HCT116 (cell line): ENCODE measurements around the gene POU6F1. TPM values are rescaled to one million over a fixed set of nuclear protein-coding genes. Genes with fewer than 3 reads are reported as not detected.

ENCODE experiments used
- ATAC-seq: fragments of 200-7000 bp; cut with Tn5 transposase; 2 replicates; pipeline ENCODE4 v1.9.1; 2020; ENCODE audit warnings: mild to moderate bottlenecking, moderate library complexity
- BruUV-seq: library from RNA; stranded (reverse); fragments of 400-500 nt; replicated peaks from 2 replicates; lab custom pipeline; 2021; lab: Mats Ljungman, UMichigan
- CTCF ChIA-PET: fragments of 300-600 bp; sonication (Branson Sonifier 250); formaldehyde crosslinking; loops from one replicate; lab custom pipeline; 2021; ENCODE audit warnings: antibody characterized with exemption; lab: Charles Lee
- POLR2A ChIA-PET: fragments of 300-600, 350-600 bp; sonication (Branson Sonifier 250); formaldehyde crosslinking; loops from one replicate; lab custom pipeline; 2021; ENCODE audit warnings: antibody characterized with exemption; lab: Charles Lee
- RAD21 ChIA-PET, 2 experiments: fragments of 300-600 bp; sonication (Branson Sonifier 250); formaldehyde crosslinking; loops; one replicate each; lab custom pipeline; 2023; ENCODE audit warnings: low total read pairs in 2 of 2; ENCODE audit not compliant: uncharacterized antibody in 2 of 2, unreplicated experiment in 2 of 2, low non-redundant PET in 1 of 2; lab: Charles Lee
- DNase-seq: peaks from one replicate; pipeline ENCODE4 v3.0.0-alpha.2; 2010; ENCODE audit warnings: low read depth, low spot score
- H2AFZ ChIP-seq: fragments of 200-600 bp; shearing (Covaris generic), sonication (generic); 2 replicates; pipeline ENCODE4 v1.6.1; 2017; ENCODE audit warnings: low read depth, mixed run types, mixed read lengths, antibody characterized with exemption, low read length; ENCODE audit not compliant: poor library complexity, severe bottlenecking
- H3K27ac ChIP-seq: 2 replicates; pipeline ENCODE4 v1.5.1; 2012; ENCODE audit warnings: low read depth, low read length
- H3K27me3 ChIP-seq: fragments of 200-600 bp; sonication (generic); 2 replicates; pipeline ENCODE4 v1.6.1; 2016; ENCODE audit warnings: mixed run types, low read length, mixed read lengths; ENCODE audit not compliant: insufficient read depth
- H3K36me3 ChIP-seq, 2 experiments: fragments of 200-500 bp in 1 of 2; fragments of 200-600 bp in 1 of 2; sonication (Bioruptor generic) in 1 of 2; sonication (generic) in 1 of 2; 2 replicates each; pipeline versions ENCODE4 v1.5.1 to v1.6.1; 2014 to 2016; ENCODE audit warnings: low read length in 2 of 2, inconsistent platforms in 1 of 2, mixed read lengths in 1 of 2, mixed run types in 1 of 2; ENCODE audit not compliant: insufficient read depth in 2 of 2, control insufficient read depth in 1 of 2
- H3K4me1 ChIP-seq, 2 experiments: fragments of 200-600 bp in 1 of 2; sonication (generic) in 1 of 2; 2 replicates each; pipeline versions ENCODE4 v1.5.1 to v1.6.1; 2012 to 2017; ENCODE audit warnings: low read length in 2 of 2, inconsistent platforms in 1 of 2, mild to moderate bottlenecking in 1 of 2, mixed read lengths in 1 of 2, mixed run types in 1 of 2, moderate library complexity in 1 of 2; ENCODE audit not compliant: insufficient read depth in 2 of 2, control insufficient read depth in 1 of 2
- H3K4me2 ChIP-seq: fragments of 200-600 bp; sonication (generic); 2 replicates; pipeline ENCODE4 v1.6.1; 2017; ENCODE audit warnings: mixed run types, low read length, mixed read lengths
- H3K4me3 ChIP-seq, 2 experiments: fragments of 200-600 bp in 1 of 2; sonication (generic) in 1 of 2; replicated peaks in 1 of 2; 2 replicates each; pipeline ENCODE4 v1.5.1; 2011 to 2016; ENCODE audit warnings: low read length in 2 of 2, control low read depth in 1 of 2, low read depth in 1 of 2, mild to moderate bottlenecking in 1 of 2, mixed read lengths in 1 of 2, mixed run types in 1 of 2
- H3K79me2 ChIP-seq: fragments of 200-600 bp; sonication (generic); 2 replicates; pipeline ENCODE4 v1.6.1; 2017; ENCODE audit warnings: mild to moderate bottlenecking, mixed run types, low read length, moderate library complexity, mixed read lengths; ENCODE audit not compliant: insufficient read depth
- H3K9ac ChIP-seq: fragments of 200-600 bp; sonication (generic); 2 replicates; pipeline ENCODE4 v1.6.1; 2016; ENCODE audit warnings: low read length, mixed read lengths
- H3K9me2 ChIP-seq: fragments of 200-600 bp; sonication (generic), shearing (Covaris generic); 2 replicates; pipeline ENCODE4 v1.6.1; 2017; ENCODE audit warnings: mixed run types, mild to moderate bottlenecking, moderate library complexity; ENCODE audit not compliant: insufficient read depth
- H3K9me3 ChIP-seq, 2 experiments: fragments of 200-500 bp in 1 of 2; fragments of 200-600 bp in 1 of 2; sonication (Bioruptor generic) in 1 of 2; sonication (generic) in 1 of 2; 2 replicates each; pipeline ENCODE4 v1.6.1; 2014 to 2017; ENCODE audit warnings: low read length in 2 of 2, mixed read lengths in 2 of 2, inconsistent platforms in 1 of 2, low read depth in 1 of 2, mild to moderate bottlenecking in 1 of 2, mixed run types in 1 of 2, moderate library complexity in 1 of 2; ENCODE audit not compliant: control insufficient read depth in 1 of 2, insufficient read depth in 1 of 2
- H4K20me1 ChIP-seq: fragments of 200-600 bp; sonication (generic), shearing (Covaris generic); 2 replicates; pipeline ENCODE4 v1.6.1; 2017; ENCODE audit warnings: mixed run types, mild to moderate bottlenecking, moderate library complexity; ENCODE audit not compliant: insufficient read depth
- CBX3 ChIP-seq: IDR thresholded peaks from 2 replicates; pipeline ENCODE4 v1.6.1; 2012; ENCODE audit warnings: low read depth
- CEBPB ChIP-seq: IDR thresholded peaks from 2 replicates; pipeline ENCODE4 v1.6.1; 2012; ENCODE audit warnings: low read depth
- EGR1 ChIP-seq: IDR thresholded peaks from 2 replicates; pipeline ENCODE4 v1.6.1; 2012; ENCODE audit warnings: low read depth
- ELF1 ChIP-seq: IDR thresholded peaks from 2 replicates; pipeline ENCODE4 v1.6.1; 2012; ENCODE audit warnings: low read depth, borderline replicate concordance
- EZH2phosphoT487 ChIP-seq: fragments of 200-600 bp; IDR thresholded peaks from 2 replicates; pipeline ENCODE4 v1.6.1; 2018; ENCODE audit warnings: antibody characterized with exemption, borderline replicate concordance
- FOSL1 ChIP-seq: IDR thresholded peaks from 2 replicates; pipeline ENCODE4 v1.6.1; 2012; ENCODE audit warnings: low read depth
- JUND ChIP-seq: IDR thresholded peaks from 2 replicates; pipeline ENCODE4 v1.6.1; 2012
- POLR2A ChIP-seq: IDR thresholded peaks from 2 replicates; pipeline ENCODE4 v1.7.0; 2011; ENCODE audit warnings: borderline replicate concordance; ENCODE audit not compliant: insufficient read depth, insufficient read length; ENCODE audit errors: extremely low read depth
- POLR2AphosphoS5 ChIP-seq: IDR thresholded peaks from 2 replicates; pipeline ENCODE4 v1.6.1; 2011; ENCODE audit warnings: mild to moderate bottlenecking, low read depth, low read length, moderate library complexity
- RAD21 ChIP-seq: IDR thresholded peaks from 2 replicates; pipeline ENCODE4 v1.6.1; 2012; ENCODE audit warnings: low read depth, mild to moderate bottlenecking
- SIN3A ChIP-seq: IDR thresholded peaks from 2 replicates; pipeline ENCODE4 v1.6.1; 2012; ENCODE audit warnings: low read depth
- SP1 ChIP-seq: IDR thresholded peaks from 2 replicates; pipeline ENCODE4 v1.6.1; 2012; ENCODE audit warnings: low read depth
- TCF7L2 ChIP-seq: IDR thresholded peaks from 2 replicates; pipeline ENCODE4 v1.7.0; 2011; ENCODE audit warnings: borderline replicate concordance, inconsistent platforms; ENCODE audit not compliant: insufficient read depth, insufficient read length; ENCODE audit errors: extremely low read depth
- YY1 ChIP-seq: IDR thresholded peaks from 2 replicates; pipeline ENCODE4 v1.6.1; 2011; ENCODE audit warnings: low read length, low read depth, moderate library complexity, mild to moderate bottlenecking; ENCODE audit not compliant: insufficient replicate concordance; ENCODE audit errors: extremely low read depth
- ZFX ChIP-seq: fragments of 450-650 bp; IDR thresholded peaks from 2 replicates; pipeline ENCODE4 v1.6.1; 2017
- ZNF274 ChIP-seq: fragments of 200-500 bp; sonication (Bioruptor generic); IDR thresholded peaks from 2 replicates; pipeline ENCODE4 v1.6.1; 2014; ENCODE audit warnings: mild to moderate bottlenecking, low read depth, low read length, inconsistent platforms
- intact Hi-C: fragments of 100-400 bp; cut with micrococcal nuclease; formaldehyde crosslinking; loops from 2 replicates; pipeline ENCODE4 v1.10.0; 2022
- total RNA-seq: library from RNA; stranded (reverse); gene quantifications from one replicate; pipeline ENCODE4 v1.2.1, GENCODE V29; 2021; ENCODE audit not compliant: unreplicated experiment
- TF ChIP-seq, protein P1 (sequence below), 3 experiments: fragments of 200-600 bp in 1 of 3; sonication (generic) in 1 of 3; IDR thresholded peaks in 2 of 3; conservative IDR thresholded peaks in 1 of 3; 2 replicates each; pipeline ENCODE4 v1.5.1; 2012 to 2017; ENCODE audit warnings: low read depth in 2 of 3, low read length in 2 of 3, antibody characterized with exemption in 1 of 3, borderline replicate concordance in 1 of 3, control low read depth in 1 of 3, mild to moderate bottlenecking in 1 of 3, mixed read lengths in 1 of 3, mixed run types in 1 of 3, moderate library complexity in 1 of 3; ENCODE audit not compliant: insufficient read depth in 1 of 3
- TF ChIP-seq, protein P2 (sequence below): IDR thresholded peaks from 2 replicates; pipeline ENCODE4 v1.6.1; 2012
- TF ChIP-seq, protein P3 (sequence below): IDR thresholded peaks from 2 replicates; pipeline ENCODE4 v1.6.1; 2012; ENCODE audit warnings: low read depth
- TF ChIP-seq, protein P4 (sequence below): IDR thresholded peaks from 2 replicates; pipeline ENCODE4 v1.6.1; 2011; ENCODE audit warnings: mild to moderate bottlenecking, low read length, moderate library complexity; ENCODE audit not compliant: insufficient replicate concordance; ENCODE audit errors: extremely low read depth

The POU6F1 gene
- total RNA-seq, 1 experiment from 2014 or later, result 6.4 TPM

DNA sequence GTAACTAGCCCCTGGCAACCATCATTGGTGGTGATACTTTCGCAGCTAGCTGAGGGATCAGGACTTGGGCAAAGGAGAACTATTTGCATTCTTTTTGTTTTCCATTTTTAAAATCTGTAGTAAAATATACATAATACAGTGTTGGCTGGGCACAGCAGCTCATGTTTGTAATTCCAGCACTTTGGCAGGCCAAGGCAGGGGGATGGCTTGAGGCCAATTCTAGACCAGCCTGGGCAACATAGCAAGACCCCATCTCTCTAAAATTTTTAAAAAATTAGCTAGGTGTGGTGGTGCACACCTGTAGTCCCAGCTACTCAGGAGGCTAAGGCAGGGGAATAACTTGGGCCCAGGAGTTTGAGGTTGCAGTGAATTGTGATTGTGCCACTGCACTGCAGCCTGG lies 64.9 kb downstream of the POU6F1 start:
- DNase-seq (no peak), ATAC-seq (no peak)
- Histone ChIP-seq H3K4me2 (no peak overlapping the region), H4K20me1 (no peaks in the 10 kb centered on the region), H3K27me3 (no peaks in the 10 kb centered on the region), H3K27ac (no peak overlapping the region), H2AFZ (no peak overlapping the region), H3K9me3 (no peaks in the 10 kb centered on the region), H3K79me2 (peaks cover 73% of the 10 kb centered on the region), H3K9ac (no peak overlapping the region), H3K4me1 (no peaks in the 10 kb centered on the region), H3K36me3 (no peaks in the 10 kb centered on the region), H3K9me2 (no peaks in the 10 kb centered on the region), H3K4me3 (no peak overlapping the region)
- POLR2A ChIA-PET, result no interaction called here
- intact Hi-C loops, result no loop called here
- CTCF ChIA-PET, result no interaction called here
- TF ChIP-seq POLR2A, result no peak
- TF ChIP-seq, protein P1, sequence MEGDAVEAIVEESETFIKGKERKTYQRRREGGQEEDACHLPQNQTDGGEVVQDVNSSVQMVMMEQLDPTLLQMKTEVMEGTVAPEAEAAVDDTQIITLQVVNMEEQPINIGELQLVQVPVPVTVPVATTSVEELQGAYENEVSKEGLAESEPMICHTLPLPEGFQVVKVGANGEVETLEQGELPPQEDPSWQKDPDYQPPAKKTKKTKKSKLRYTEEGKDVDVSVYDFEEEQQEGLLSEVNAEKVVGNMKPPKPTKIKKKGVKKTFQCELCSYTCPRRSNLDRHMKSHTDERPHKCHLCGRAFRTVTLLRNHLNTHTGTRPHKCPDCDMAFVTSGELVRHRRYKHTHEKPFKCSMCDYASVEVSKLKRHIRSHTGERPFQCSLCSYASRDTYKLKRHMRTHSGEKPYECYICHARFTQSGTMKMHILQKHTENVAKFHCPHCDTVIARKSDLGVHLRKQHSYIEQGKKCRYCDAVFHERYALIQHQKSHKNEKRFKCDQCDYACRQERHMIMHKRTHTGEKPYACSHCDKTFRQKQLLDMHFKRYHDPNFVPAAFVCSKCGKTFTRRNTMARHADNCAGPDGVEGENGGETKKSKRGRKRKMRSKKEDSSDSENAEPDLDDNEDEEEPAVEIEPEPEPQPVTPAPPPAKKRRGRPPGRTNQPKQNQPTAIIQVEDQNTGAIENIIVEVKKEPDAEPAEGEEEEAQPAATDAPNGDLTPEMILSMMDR (IDR thresholded peaks at IDR 0.05 in 2 of 3, conservative IDR thresholded peaks at IDR 0.05 in 1 of 3; ENCODE audit: borderline replicate concordance in 1 of 3, insufficient read depth in 1 of 3, low read depth in 2 of 3, low read length in 2 of 3), result no peak
- no peak for TF ChIP-seq EZH2phosphoT487
- TF ChIP-seq JUND, result no peak
- no peak for TF ChIP-seq ELF1
- no peak for TF ChIP-seq ZFX
- no peak for TF ChIP-seq EGR1
- no peak for TF ChIP-seq SIN3A
- TF ChIP-seq, protein P2, sequence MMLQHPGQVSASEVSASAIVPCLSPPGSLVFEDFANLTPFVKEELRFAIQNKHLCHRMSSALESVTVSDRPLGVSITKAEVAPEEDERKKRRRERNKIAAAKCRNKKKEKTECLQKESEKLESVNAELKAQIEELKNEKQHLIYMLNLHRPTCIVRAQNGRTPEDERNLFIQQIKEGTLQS, result no peak
- TF ChIP-seq, protein P3, sequence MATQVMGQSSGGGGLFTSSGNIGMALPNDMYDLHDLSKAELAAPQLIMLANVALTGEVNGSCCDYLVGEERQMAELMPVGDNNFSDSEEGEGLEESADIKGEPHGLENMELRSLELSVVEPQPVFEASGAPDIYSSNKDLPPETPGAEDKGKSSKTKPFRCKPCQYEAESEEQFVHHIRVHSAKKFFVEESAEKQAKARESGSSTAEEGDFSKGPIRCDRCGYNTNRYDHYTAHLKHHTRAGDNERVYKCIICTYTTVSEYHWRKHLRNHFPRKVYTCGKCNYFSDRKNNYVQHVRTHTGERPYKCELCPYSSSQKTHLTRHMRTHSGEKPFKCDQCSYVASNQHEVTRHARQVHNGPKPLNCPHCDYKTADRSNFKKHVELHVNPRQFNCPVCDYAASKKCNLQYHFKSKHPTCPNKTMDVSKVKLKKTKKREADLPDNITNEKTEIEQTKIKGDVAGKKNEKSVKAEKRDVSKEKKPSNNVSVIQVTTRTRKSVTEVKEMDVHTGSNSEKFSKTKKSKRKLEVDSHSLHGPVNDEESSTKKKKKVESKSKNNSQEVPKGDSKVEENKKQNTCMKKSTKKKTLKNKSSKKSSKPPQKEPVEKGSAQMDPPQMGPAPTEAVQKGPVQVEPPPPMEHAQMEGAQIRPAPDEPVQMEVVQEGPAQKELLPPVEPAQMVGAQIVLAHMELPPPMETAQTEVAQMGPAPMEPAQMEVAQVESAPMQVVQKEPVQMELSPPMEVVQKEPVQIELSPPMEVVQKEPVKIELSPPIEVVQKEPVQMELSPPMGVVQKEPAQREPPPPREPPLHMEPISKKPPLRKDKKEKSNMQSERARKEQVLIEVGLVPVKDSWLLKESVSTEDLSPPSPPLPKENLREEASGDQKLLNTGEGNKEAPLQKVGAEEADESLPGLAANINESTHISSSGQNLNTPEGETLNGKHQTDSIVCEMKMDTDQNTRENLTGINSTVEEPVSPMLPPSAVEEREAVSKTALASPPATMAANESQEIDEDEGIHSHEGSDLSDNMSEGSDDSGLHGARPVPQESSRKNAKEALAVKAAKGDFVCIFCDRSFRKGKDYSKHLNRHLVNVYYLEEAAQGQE, result no peak
- no peak for TF ChIP-seq FOSL1
- no peak for TF ChIP-seq CEBPB
- no peak for TF ChIP-seq CBX3
- TF ChIP-seq, protein P4, sequence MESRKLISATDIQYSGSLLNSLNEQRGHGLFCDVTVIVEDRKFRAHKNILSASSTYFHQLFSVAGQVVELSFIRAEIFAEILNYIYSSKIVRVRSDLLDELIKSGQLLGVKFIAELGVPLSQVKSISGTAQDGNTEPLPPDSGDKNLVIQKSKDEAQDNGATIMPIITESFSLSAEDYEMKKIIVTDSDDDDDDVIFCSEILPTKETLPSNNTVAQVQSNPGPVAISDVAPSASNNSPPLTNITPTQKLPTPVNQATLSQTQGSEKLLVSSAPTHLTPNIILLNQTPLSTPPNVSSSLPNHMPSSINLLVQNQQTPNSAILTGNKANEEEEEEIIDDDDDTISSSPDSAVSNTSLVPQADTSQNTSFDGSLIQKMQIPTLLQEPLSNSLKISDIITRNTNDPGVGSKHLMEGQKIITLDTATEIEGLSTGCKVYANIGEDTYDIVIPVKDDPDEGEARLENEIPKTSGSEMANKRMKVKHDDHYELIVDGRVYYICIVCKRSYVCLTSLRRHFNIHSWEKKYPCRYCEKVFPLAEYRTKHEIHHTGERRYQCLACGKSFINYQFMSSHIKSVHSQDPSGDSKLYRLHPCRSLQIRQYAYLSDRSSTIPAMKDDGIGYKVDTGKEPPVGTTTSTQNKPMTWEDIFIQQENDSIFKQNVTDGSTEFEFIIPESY, result no peak
- no peak for TF ChIP-seq RAD21
- no peak for TF ChIP-seq POLR2AphosphoS5
- TF ChIP-seq TCF7L2, result no peak
- no peak for TF ChIP-seq ZNF274
- no peak for TF ChIP-seq SP1
- TF ChIP-seq YY1, result no peak
- TF ChIP-seq, all 23 proteins: peak for 0
- no TSS peak for BruUV-seq
- RAD21 ChIA-PET, result no interaction called here
